ENCODE data around the gene NRROS.

GRCh38 chr3:196661400-196661799 is 21.9 kb downstream of the NRROS start:
- TF ChIP-seq, protein P1, sequence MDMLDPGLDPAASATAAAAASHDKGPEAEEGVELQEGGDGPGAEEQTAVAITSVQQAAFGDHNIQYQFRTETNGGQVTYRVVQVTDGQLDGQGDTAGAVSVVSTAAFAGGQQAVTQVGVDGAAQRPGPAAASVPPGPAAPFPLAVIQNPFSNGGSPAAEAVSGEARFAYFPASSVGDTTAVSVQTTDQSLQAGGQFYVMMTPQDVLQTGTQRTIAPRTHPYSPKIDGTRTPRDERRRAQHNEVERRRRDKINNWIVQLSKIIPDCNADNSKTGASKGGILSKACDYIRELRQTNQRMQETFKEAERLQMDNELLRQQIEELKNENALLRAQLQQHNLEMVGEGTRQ (IDR thresholded peaks at IDR 0.05; ENCODE audit: low read depth, low read length): no peak
- TF ChIP-seq, protein P2, sequence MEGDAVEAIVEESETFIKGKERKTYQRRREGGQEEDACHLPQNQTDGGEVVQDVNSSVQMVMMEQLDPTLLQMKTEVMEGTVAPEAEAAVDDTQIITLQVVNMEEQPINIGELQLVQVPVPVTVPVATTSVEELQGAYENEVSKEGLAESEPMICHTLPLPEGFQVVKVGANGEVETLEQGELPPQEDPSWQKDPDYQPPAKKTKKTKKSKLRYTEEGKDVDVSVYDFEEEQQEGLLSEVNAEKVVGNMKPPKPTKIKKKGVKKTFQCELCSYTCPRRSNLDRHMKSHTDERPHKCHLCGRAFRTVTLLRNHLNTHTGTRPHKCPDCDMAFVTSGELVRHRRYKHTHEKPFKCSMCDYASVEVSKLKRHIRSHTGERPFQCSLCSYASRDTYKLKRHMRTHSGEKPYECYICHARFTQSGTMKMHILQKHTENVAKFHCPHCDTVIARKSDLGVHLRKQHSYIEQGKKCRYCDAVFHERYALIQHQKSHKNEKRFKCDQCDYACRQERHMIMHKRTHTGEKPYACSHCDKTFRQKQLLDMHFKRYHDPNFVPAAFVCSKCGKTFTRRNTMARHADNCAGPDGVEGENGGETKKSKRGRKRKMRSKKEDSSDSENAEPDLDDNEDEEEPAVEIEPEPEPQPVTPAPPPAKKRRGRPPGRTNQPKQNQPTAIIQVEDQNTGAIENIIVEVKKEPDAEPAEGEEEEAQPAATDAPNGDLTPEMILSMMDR (conservative IDR thresholded peaks at IDR 0.05; ENCODE audit: low read depth, low read length): no peak
- TF ChIP-seq RAD21 (IDR thresholded peaks at IDR 0.05; ENCODE audit: low read length): no peak
- TF ChIP-seq CEBPB (IDR thresholded peaks at IDR 0.05; ENCODE audit: low read depth, low read length): no peak
- TF ChIP-seq POLR2A (IDR thresholded peaks at IDR 0.05; ENCODE audit: low read depth, low read length): no peak
- no peak for TF ChIP-seq NFE2L2 (IDR thresholded peaks at IDR 0.05; ENCODE audit: low read depth, low read length)
- no peak for TF ChIP-seq SMC3 (IDR thresholded peaks at IDR 0.05; ENCODE audit: low read depth, low read length)
- TF ChIP-seq MAZ (IDR thresholded peaks at IDR 0.05; ENCODE audit: borderline replicate concordance, low read depth, low read length): no peak
- TF ChIP-seq MXI1 (IDR thresholded peaks at IDR 0.05; ENCODE audit: borderline replicate concordance, low read depth, low read length): no peak
- TF ChIP-seq CHD1 (IDR thresholded peaks at IDR 0.05; ENCODE audit: low read depth, low read length): no peak
- TF ChIP-seq BHLHE40 (IDR thresholded peaks at IDR 0.05; ENCODE audit: low read depth, low read length): no peak

Measured in IMR-90 (cell line).